SW 1271 (cell line): Measurements from ENCODE around the gene CACNA1F.
A peak's percentile ranks its signal among the peaks of the same experiment; 100 is the strongest.

Source experiments
- DNase-seq, 2 experiments: peaks; one replicate each; lab custom pipeline; 2025; lab: John Stamatoyannopoulos, UW

Gene CACNA1F

DNA sequence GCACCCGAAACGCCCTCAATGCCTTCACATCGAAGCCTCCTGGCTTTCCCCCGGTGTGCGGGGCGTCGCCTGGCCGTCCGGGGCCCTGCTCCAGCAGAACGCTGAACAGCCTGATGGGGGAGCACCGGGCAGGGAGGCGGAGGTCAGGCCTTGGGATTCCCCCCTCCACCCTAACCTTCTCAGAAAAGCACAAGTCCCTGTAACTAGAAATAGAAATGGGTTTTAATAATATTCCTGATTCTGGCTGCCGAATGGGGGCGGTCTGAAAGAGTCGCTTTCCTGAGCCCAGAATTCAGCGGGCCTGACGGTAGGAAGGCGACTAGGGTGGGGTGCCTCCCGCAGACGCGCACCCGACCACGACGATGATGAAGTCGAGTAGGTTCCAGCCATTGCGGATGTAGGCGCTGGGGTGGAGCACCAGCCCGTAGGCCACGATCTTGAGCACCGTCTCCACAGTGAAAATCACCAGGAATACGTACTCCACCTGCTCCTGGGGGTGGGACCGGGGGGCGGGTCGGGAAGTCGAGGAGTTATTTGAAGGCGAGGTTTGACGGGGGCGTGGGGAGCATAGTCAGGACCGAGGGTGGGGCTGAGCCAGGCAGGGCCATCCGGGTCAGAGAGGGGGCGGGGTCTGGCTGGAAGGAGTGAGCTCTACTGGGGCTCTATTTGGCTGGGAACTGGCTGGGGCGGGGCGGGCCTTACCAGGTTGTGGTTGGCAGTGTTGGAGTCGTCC lies 2.5 kb downstream of the CACNA1F start:
- no peak for DNase-seq

GRCh38 chrX:49228185-49228584 lies 5.0 kb downstream of the CACNA1F start:
- DNase-seq = no peak

DNA sequence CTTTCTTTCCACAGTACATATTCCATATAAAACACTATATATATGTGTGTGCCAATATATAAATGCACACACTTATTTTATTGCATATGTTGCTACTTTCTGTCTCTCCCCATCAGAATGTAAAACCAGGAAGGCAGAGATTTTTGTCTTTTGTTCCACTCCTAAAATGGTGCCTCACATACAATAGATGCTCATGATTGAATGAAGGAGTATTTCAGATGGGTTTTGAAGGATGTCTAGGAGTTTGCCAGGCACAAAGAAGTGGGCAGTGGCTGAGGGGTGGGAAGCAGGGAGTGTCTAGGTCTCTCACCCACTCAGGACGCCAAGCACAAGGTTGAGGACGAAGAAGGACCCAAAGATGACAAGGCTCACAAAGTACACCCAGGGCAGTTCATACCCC lies 5.4 kb downstream of the CACNA1F start:
- no peak for DNase-seq

- no peak for DNase-seq
Observed at GRCh38 chrX:49226946-49227345, 6.2 kb downstream of the CACNA1F start.

DNA sequence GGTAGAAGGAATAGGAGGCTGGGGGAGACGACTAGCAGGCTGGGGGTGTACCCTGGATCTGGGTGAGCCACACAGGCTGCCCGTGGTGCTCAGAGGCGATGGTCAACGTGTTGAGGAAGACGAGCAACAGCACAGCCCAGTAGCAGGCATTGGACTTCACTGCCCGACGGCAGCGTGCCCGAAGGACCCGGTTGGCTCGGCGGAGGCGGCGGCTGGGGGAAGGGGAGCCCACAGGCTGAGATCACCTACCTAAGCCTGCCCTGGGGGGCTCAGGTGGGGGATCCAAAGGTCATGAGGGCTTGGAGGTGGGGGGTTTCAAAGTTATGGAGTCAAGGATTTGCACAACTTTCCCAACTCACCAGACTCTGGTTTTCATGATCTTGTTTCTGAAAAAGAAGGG lies 7.3 kb downstream of the CACNA1F start:
- DNase-seq = no peak

GRCh38 chrX:49221868-49222267 lies 11.3 kb downstream of the CACNA1F start:
- DNase-seq = no peak

- no peak for DNase-seq
Observed at GRCh38 chrX:49220100-49220499, 13.0 kb downstream of the CACNA1F start.

GRCh38 chrX:49214996-49215526 lies 18.1 kb downstream of the CACNA1F start:
- DNase-seq = no peak

GRCh38 chrX:49214416-49214815 lies 18.7 kb downstream of the CACNA1F start:
- DNase-seq = no peak

- DNase-seq = no peak
Observed at GRCh38 chrX:49212861-49213260, 20.3 kb downstream of the CACNA1F start.

DNA sequence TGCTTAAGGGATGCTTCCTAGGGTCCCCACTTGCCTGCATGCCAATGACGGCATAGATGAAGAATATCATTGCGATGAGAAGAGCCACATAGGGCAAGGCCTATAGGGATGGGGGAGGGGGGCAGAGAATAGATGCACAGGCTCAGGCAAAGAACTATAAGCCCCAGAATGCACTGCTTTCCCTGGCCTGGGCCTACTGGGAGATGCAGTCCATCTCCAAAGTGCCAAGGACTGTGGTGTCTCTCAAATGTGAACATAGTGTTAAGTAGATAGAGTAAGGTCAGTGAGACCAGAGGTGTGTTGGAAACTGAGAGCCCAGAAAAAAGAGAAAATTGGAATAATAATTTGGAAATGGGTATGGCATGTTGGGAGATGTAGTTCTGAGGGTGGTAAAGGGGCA lies 20.9 kb downstream of the CACNA1F start:
- DNase-seq = no peak

DNA sequence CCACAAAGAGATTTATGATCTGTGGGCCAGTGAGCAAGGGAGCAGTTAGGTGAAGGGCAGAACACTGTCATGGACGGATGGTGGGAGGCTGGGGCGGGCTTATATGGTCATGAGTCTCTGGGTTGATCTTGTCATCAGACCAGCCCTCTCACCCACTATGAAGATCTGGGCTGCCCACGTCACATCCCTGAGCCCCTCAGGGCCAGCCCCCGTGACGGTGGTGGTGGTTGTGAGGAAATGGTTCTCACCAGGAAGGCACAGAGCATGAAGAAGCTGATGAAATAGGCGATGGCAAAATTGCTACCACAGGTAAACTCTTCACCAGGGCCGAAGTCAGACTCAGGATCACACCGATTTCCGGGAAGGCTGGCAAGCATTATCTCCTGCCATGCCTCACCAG lies 22.1 kb downstream of the CACNA1F start:
- no peak for DNase-seq

GRCh38 chrX:49210406-49210805 lies 22.7 kb downstream of the CACNA1F start:
- DNase-seq = no peak

GRCh38 chrX:49209434-49210251 lies 23.5 kb downstream of the CACNA1F start:
- no peak for DNase-seq

DNA sequence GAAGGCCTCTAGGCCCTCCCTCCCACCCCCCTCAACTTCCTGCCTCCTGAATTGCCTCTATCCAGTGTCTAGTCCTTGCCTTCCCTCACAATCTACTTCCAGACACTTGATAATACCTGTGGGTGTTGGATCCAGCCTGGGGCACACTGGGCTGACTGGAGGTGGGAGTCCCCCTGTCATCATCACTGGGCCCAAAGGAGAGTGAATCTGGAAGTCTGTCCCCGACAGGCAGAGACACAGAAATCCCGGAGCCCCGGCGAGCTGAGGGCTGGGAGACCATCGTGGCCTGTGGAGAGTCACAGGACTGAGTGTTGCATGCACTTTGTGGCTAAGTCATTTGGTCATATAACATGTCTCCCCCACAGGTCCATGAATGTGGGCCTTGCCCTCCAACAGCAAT lies 24.7 kb downstream of the CACNA1F start:
- DNase-seq = no peak

DNA sequence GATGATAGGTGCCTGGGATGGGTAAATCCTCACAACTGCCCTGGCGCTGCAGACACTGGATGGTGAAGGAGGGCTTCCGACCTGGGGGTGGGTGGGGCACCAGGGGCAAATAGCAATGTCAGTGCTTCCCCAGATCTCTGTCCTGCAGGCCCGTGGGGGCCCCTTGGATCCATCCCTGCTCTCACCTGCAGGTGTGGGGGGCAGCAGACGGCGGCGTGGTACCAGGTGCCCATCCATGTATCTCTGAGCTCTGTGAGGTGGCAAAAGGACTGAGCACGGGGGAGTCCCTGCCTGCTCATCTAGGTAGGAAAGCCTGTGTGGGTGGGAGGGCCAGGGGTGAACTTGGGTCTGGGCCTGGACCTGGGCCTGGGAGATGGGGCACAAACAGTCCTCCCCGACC lies 26.6 kb downstream of the CACNA1F start:
- no peak for DNase-seq

- DNase-seq = no peak
Observed at GRCh38 chrX:49205443-49205842, 27.7 kb downstream of the CACNA1F start.

GRCh38 chrX:49204709-49205108 lies 28.4 kb downstream of the CACNA1F start:
- DNase-seq = no peak

DNA sequence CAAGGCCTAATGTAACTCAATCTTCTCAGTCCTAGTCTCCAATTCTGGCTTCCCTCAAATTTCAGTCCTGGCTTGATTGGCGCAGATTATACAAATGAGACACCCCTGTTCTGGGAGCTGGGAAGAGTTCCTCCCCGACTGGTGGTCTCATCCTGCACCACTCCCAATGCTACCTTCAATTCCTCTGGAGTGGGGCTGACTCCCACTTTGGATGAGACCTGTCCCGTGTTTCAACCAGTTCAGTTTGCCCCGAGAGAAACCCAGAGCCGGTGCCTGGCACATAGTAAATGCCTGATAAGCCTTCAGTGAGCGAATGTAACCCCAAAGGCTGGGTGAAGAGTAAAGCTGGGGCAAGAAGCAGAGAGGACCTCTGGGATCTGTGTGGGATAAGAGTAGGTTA lies 29.1 kb downstream of the CACNA1F start:
- no peak for DNase-seq

DNA sequence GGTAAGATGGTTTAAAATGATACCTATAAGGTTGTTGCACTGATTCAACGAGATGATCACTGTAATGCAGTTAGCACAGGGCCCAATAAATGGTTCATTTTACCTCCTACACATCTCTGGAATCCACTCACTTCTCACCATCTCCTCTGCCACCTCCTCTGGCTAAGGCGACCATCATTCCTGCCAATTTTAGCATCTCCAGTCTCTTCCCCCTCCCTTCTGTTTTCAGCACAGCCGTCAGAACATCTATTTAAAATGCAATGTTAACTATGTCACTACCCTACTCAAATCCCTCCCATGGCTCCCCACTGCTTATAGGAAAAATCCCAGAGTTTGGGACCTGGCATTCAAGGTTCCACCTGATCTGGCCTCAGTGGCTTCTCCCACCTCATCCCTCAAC lies 29.6 kb downstream of the CACNA1F start:
- no peak for DNase-seq

DNA sequence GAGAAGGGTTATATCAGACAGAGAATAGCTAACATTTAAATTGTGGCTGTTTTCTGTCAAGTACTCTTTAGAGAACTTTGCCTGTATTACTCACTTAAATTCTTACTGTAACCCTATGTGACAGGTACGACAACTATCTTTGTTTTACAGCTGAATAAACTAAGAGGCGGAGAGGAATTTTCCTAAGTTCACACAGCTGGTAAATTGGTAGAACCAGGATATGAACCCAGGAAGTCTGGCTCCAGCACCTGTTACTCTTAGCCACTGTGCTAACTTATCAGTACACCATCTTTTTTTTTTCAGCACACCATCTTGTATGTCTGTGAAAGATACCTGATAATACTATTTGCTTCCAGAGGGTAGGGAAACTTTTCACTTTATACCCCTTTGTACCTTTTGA lies 31.1 kb downstream of the CACNA1F start:
- DNase-seq = no peak

- DNase-seq = peak in 1 of 2 experiments; percentile 51
Observed at GRCh38 chrX:49199906-49200771, 33.0 kb downstream of the CACNA1F start, which contains the start of gene SYP. SYP (minus strand) TSS chrX:49200193; CDS start chrX:49200186, 7 bp downstream.
